ENCODE data around the gene TMCC1. TPM values are rescaled to one million over a fixed set of nuclear protein-coding genes. Genes with fewer than 3 reads are reported as not detected.
"Not testable (repeated sequence)": the region's sequence is repeated elsewhere in the genome, so short reads cannot be mapped to it uniquely, and the experiment has no call there.

Gene TMCC1
- total and polyA plus RNA-seq, 2 donors (not counting 3 experiments of a cell fraction or from before 2014, with no cell fraction given): 17.4 to 38.4 TPM

- Histone ChIP-seq H3K27ac (ENCODE audit: insufficient read depth, low read depth, low read length) (no peak overlapping the region), H3K9ac (replicated peaks; ENCODE audit: extremely low read depth, insufficient read depth, low read length) (no peak overlapping the region), H3K79me2 (ENCODE audit: control insufficient read depth, insufficient read depth, low read length) (no peaks in the 10 kb centered on the region), H4K20me1 (replicated peaks; ENCODE audit: control insufficient read depth, extremely low read depth, insufficient read depth, low read length) (no peaks in the 10 kb centered on the region), H3K4me2 (ENCODE audit: insufficient read depth, low read length) (no peak overlapping the region), H3K36me3 (ENCODE audit: control insufficient read depth in 2 of 2, extremely low read depth in 1 of 2, insufficient read depth in 2 of 2, low read length in 2 of 2) (no peaks in the 10 kb centered on the region), H3K9me3 (replicated peaks; ENCODE audit: control insufficient read depth, insufficient read depth, low read length) (no peaks in the 10 kb centered on the region), H2AFZ (ENCODE audit: low read depth, low read length) (no peak overlapping the region), H3K4me1 (ENCODE audit: control insufficient read depth, extremely low read depth, insufficient read depth, low read length) (no peaks in the 10 kb centered on the region), H3K4me3 (replicated peaks in 1 of 3; ENCODE audit: insufficient read depth in 1 of 3, low read depth in 1 of 3, low read length in 3 of 3) (no peak overlapping the region), H3K27me3 (ENCODE audit: control insufficient read depth in 2 of 2, insufficient read depth in 2 of 2, low read length in 2 of 2) (no peaks in the 10 kb centered on the region), H3K9me1 (replicated peaks; ENCODE audit: control insufficient read depth, extremely low read depth, insufficient read depth, low read length) (no peaks in the 10 kb centered on the region)
- no peak for TF ChIP-seq FOS (IDR thresholded peaks at IDR 0.05; ENCODE audit: borderline replicate concordance, insufficient read depth, low read length)
- no peak for TF ChIP-seq POLR2AphosphoS5 (IDR thresholded peaks at IDR 0.05; ENCODE audit: insufficient read depth, low read depth, low read length)
- TF ChIP-seq JUN (IDR thresholded peaks at IDR 0.05; ENCODE audit: borderline replicate concordance, insufficient read depth, insufficient read length, low read depth): no peak
- TF ChIP-seq, protein P1, sequence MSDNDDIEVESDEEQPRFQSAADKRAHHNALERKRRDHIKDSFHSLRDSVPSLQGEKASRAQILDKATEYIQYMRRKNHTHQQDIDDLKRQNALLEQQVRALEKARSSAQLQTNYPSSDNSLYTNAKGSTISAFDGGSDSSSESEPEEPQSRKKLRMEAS (IDR thresholded peaks at IDR 0.05; ENCODE audit: insufficient read depth, insufficient read length): no peak
- TF ChIP-seq EZH2 (IDR thresholded peaks at IDR 0.05; ENCODE audit: borderline replicate concordance, low read depth, low read length, severe bottlenecking): no peak
- TF ChIP-seq POLR2A (IDR thresholded peaks at IDR 0.05; ENCODE audit: low read depth, low read length): no peak
- TF ChIP-seq GATA2 (IDR thresholded peaks at IDR 0.05; ENCODE audit: insufficient read depth, insufficient read length, low read depth, low read length): no peak
- ChIA-PET CTCF (no interaction called here), POLR2A (no interaction called here)
- no TSS peak for BruUV-seq (replicated peaks)
- no peak for DNase-seq (ENCODE audit: low read depth, low spot score)
- dilution Hi-C loops (cut with MboI; ENCODE audit: extremely low pct_ligation_motif_present, low sequenced_read_pairs) (no loop called here), intact Hi-C loops (cut with micrococcal nuclease) (no loop called here)
- FAIRE-seq: no peak
Measured at GRCh38 chr3:129758306-129758705, 135.2 kb downstream of the TMCC1 start.

DNA sequence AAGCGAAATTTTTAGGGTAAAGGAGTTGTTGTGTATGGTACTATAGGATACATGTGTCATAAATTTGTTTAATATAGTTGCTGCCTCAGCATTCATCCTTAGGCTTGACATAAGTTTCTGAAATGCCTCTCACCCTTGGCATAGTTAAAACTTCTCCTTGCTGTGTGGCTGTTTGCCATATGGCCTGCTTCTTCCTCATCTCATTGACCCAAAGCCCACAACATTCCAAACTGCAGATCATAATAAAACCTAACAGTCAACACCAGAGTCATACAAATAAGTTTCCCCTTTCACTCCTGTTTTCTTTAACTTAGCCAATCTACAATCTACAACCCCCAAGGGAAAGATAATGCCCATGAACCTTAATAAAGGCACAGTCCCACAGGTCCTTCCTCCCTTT, 136.6 kb downstream of the TMCC1 start:
- DNase-seq (ENCODE audit: low read depth, low spot score) (peak; percentile 43), FAIRE-seq (no peak)
- no peak overlapping the region for H3K9ac ChIP-seq (replicated peaks; ENCODE audit: extremely low read depth, insufficient read depth, low read length)
- dilution Hi-C loops (cut with MboI; ENCODE audit: extremely low pct_ligation_motif_present, low sequenced_read_pairs): no loop called here
- no TSS peak for BruUV-seq (replicated peaks)
- H3K36me3 ChIP-seq (ENCODE audit: control insufficient read depth in 2 of 2, extremely low read depth in 1 of 2, insufficient read depth in 2 of 2, low read length in 2 of 2): no peaks in the 10 kb centered on the region
- CTCF ChIA-PET: no interaction called here
- H2AFZ ChIP-seq (ENCODE audit: low read depth, low read length): no peak overlapping the region
- H3K4me3 ChIP-seq (replicated peaks in 1 of 3; ENCODE audit: insufficient read depth in 1 of 3, low read depth in 1 of 3, low read length in 3 of 3): no peak overlapping the region
- no peaks in the 10 kb centered on the region for H3K79me2 ChIP-seq (ENCODE audit: control insufficient read depth, insufficient read depth, low read length)
- no peaks in the 10 kb centered on the region for H3K27me3 ChIP-seq (ENCODE audit: control insufficient read depth in 2 of 2, insufficient read depth in 2 of 2, low read length in 2 of 2)
- no peaks in the 10 kb centered on the region for H4K20me1 ChIP-seq (replicated peaks; ENCODE audit: control insufficient read depth, extremely low read depth, insufficient read depth, low read length)
- H3K27ac ChIP-seq (ENCODE audit: insufficient read depth, low read depth, low read length): no peak overlapping the region
- H3K9me1 ChIP-seq (replicated peaks; ENCODE audit: control insufficient read depth, extremely low read depth, insufficient read depth, low read length): no peaks in the 10 kb centered on the region
- intact Hi-C loops (cut with micrococcal nuclease): no loop called here
- H3K4me2 ChIP-seq (ENCODE audit: insufficient read depth, low read length): no peak overlapping the region
- H3K4me1 ChIP-seq (ENCODE audit: control insufficient read depth, extremely low read depth, insufficient read depth, low read length): no peaks in the 10 kb centered on the region
- peaks cover 2% of the 10 kb centered on the region for H3K9me3 ChIP-seq (replicated peaks; ENCODE audit: control insufficient read depth, insufficient read depth, low read length)
- TF ChIP-seq POLR2AphosphoS5 (IDR thresholded peaks at IDR 0.05; ENCODE audit: insufficient read depth, low read depth, low read length) (no peak), EZH2 (IDR thresholded peaks at IDR 0.05; ENCODE audit: borderline replicate concordance, low read depth, low read length, severe bottlenecking) (no peak)
- POLR2A ChIA-PET: no interaction called here

GRCh38 chr3:129751105-129751504, 142.4 kb downstream of the TMCC1 start:
- H2AFZ ChIP-seq (ENCODE audit: low read depth, low read length); H3K4me3 ChIP-seq (replicated peaks in 1 of 3; ENCODE audit: insufficient read depth in 1 of 3, low read depth in 1 of 3, low read length in 3 of 3); H3K9me1 ChIP-seq (replicated peaks; ENCODE audit: control insufficient read depth, extremely low read depth, insufficient read depth, low read length); H3K4me2 ChIP-seq (ENCODE audit: insufficient read depth, low read length); DNase-seq (ENCODE audit: low read depth, low spot score); H3K9ac ChIP-seq (replicated peaks; ENCODE audit: extremely low read depth, insufficient read depth, low read length); H3K9me3 ChIP-seq (replicated peaks; ENCODE audit: control insufficient read depth, insufficient read depth, low read length); FAIRE-seq; H3K27ac ChIP-seq (ENCODE audit: insufficient read depth, low read depth, low read length); CTCF ChIA-PET; H3K4me1 ChIP-seq (ENCODE audit: control insufficient read depth, extremely low read depth, insufficient read depth, low read length); BruUV-seq (replicated peaks); H3K36me3 ChIP-seq (ENCODE audit: control insufficient read depth in 2 of 2, extremely low read depth in 1 of 2, insufficient read depth in 2 of 2, low read length in 2 of 2); POLR2A ChIA-PET; dilution Hi-C loops (cut with MboI; ENCODE audit: extremely low pct_ligation_motif_present, low sequenced_read_pairs); H3K27me3 ChIP-seq (ENCODE audit: control insufficient read depth in 2 of 2, insufficient read depth in 2 of 2, low read length in 2 of 2); H3K79me2 ChIP-seq (ENCODE audit: control insufficient read depth, insufficient read depth, low read length); H4K20me1 ChIP-seq (replicated peaks; ENCODE audit: control insufficient read depth, extremely low read depth, insufficient read depth, low read length); intact Hi-C loops (cut with micrococcal nuclease): not testable (repeated sequence)
